Islet of Langerhans (tissue), 1 donor: Measurements from ENCODE around the gene SLC39A11.
"Not testable (repeated sequence)": the region's sequence is repeated elsewhere in the genome, so short reads cannot be mapped to it uniquely, and the experiment has no call there.

Source experiments
- FAIRE-seq: peaks from one replicate; lab custom pipeline; 2011; peaks lifted over from hg19 to GRCh38; lab: Jason Lieb, UNC

Gene SLC39A11

DNA sequence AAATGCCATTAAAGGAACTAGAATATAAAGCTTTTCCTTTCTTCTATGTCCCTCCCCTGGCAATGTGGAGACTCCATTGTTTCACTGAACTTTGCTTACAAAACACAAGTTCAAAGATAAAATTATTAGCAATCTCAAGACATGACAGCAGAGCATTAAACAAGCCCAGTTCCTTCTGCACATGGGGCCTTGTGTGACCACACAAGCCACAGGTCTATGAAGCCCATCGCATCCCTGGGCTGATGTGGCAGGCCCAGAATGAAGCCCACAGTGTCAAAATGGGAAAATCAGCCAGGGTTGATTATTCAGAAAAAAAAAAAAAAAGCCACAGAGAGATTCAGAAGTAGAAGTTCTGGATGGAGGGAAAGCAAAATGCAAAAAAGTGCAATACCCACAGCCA, 12.9 kb upstream of the SLC39A11 start:
- FAIRE-seq = no peak

DNA sequence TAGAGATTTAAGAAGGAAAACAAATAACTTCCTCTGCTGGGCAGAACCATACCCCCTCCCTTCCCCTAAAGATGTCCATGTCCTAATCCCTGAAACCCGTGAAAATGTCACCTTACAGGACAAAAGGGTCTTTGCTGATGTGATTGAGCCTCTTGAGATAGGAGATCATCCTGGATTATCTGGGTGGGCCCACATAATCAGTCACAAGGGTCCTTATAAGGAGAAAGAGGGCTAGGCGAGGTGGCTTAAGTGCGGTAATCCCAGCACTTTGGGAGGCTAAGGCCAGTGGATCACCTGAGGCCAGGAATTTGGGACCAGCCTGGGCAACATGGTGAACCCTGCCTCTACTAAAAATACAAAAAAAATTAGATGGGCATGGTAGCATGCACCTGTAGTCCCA, 12.0 kb upstream of the SLC39A11 start:
- FAIRE-seq = no peak

DNA sequence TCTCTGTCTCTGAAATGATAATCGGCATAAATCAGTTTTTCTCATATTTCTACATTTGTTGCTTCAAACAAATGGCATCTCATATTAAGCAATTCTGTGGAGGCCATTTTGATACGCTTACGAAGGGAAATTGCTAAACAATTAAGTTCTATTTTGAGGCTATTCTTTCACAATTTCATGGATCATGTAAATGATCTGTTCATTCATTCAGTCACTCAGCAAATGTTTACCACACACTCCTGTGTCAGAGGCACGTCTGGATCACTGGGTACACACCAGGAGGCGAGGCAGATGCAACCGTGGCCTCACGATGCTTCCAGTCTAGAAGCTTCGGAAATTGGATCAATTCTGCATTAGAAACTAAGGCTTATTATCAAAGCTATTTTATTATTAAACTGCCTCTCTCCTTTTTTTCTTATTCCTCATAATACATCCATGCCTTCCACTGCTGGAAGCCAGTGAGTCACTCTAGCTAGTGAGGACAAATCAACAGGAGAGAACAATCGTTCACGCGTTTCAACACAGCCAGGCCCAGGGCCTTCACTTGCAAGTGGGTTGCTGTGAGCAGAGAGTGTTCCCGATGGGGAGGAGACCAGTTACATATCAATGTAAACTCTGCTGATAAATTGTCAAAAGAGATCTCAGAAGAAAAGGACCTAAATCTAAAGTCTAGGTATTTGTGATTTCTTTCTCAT, 11.3 kb upstream of the SLC39A11 start:
- no peak for FAIRE-seq

DNA sequence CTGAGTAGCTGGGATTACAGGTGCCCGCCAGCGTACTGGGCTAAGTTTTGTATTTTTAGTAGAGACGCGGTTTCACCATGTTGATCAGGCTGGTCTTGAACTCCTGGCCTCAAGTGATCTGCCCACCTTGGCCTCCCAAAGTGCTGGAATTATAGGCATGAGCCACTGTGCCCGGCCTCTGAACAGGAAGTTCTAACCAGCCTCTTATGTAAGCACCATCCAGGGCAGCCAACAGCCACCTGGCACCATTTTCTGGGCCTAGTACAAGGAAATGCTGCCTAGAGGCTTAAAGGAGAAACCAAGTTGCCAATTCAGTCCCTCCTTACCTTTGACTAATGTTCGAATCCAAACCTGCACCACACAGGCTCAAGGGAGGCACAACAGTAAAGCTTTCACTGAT, 8.5 kb upstream of the SLC39A11 start:
- FAIRE-seq = no peak

DNA sequence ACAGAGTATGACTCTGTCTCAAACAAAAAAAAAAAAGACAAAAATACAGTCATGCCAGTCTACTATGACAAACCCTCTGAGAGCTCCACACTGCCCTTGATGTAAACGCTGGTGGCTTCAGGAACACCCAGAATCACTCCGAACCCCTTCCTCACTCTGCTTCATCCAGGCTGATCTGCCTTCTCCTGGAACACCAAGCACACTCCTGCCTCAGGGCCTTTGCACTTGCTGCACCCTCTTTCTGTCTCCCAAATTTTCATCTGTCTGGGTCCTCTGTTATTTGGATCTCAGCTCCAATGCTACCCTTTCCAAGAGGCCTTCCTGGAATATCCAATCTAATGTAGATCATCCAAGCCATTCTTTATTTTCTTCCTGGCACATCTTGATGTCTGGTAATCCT, 7.9 kb upstream of the SLC39A11 start:
- no peak for FAIRE-seq

DNA sequence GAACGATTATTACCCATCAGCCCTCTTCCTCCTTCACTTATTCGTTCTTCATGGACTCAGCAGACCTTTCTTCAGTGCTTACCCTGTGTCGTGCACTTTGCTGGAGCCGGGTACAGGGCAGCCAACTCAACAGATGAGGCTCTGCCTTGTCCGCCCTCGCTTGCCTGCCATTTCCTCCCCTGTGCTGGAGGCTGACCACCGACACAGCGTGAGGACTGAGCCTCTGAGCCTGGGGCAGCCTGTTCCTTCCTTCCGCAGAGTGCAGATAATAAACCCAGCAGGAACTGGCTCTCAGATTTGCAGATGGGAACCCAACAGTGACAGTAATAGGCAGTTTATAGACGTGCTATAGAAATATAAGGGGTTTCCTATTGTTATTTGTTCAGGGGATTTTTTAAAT, 7.0 kb upstream of the SLC39A11 start:
- FAIRE-seq = no peak

DNA sequence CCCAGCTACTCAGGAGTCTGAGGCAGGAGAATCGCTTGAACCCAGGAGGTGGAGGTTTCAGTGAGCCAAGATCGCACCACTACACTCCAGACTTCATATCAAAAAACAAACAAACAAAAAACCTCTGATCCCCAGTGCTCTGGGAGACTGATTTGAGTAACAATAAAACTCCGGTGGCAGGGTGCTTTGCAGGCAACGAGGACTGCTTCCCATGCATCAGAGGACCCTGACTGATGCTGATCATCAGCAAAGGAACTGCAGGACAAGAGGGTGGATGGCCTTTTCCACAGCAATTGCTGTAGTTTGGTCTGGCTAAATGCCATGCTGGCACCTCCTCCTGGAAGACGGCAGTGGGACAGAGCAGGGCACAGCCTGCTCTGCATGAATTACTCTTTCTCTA, 6.4 kb upstream of the SLC39A11 start:
- no peak for FAIRE-seq

DNA sequence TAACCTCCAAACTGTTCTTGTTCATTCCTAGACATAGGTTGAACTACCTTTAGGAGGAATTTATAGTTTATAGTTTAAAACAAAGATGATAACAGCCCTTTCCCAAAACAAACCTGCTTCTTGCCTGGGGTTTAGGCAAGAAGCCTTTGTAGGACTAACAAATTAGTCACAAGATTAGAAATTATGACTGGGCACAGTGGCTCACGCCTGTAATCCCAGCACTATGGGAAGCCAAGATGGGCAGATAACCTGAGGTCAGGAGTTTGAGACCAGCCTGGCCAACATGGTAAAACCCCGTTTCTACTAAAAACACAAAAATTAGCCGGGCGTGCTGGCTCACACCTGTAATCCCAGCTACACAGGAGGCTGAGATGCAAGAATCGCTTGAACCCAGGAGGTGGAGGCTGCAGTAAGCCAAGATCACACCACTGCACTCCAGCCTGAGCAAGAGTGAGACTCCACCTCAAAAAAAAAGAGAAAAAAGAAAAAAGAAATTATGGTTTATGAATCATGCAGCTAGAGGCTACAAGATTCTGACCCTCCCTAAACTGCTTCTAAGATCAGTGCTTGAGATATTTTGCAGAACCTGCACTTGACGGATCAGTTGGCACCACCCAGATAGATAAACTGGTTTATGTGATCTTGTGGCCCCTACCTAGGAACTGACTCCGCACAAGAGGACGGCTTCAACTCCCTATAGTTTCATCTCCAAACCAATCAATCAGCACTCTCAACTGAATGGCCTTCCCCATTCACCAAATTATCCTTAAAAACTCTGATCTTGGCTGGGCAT, 5.7 kb upstream of the SLC39A11 start:
- FAIRE-seq = not testable (repeated sequence)

DNA sequence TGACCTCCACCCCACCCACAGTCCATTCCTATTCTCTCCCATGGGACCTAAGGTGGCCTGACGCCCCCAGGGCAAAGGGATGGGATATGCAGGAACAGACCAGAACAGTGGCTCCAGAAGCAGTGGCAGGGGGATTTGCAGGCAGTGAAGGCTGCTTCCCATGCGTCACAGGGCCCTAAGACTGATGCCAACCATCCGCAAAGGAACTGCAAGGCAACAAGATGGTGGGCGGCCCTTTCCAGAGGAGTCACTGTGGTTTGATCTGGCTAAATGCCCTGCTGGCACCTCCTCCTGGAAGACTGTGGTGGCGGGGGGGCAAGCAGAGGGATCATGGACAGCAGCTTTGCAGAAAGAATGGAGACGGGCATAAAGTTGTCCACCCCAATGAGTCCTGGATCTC, 4.4 kb upstream of the SLC39A11 start:
- no peak for FAIRE-seq

DNA sequence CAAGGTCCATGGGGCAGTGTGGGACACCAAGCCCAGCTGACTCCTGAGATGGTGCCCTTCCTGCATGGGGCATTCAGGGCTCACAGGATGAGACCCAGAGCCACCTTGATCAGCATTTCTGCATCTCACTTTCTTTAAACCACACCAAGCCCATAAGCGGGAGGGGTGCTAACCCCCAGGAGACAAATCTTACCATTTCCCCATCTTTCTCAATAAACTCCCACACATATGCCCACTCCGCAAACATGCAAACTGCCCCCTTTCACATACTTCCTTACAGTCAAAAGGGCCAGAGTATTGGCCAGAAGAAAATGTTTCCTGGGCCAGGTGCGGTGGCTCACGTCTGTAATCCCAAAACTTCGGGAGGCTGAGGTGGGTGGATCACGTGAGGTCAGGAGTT, 3.7 kb upstream of the SLC39A11 start:
- FAIRE-seq = no peak

DNA sequence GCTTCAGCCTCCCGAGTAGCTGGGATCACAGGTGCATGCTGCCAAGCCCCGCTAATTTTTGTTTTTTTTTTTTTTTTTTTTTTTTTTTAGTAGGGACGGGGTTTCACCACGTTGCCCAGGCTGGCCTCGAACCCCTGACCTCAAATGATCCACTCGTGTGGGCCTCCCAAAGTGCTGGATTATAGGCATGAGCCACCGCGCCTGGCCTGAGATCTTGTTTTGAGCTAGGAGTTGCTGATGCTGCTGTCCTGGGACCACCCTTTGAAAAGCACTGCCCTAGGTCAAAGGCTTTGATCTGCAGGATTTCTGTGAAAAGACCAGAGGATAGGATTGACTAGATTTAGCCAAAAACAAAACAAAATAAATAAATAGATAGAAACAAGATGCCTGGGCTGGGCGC, 798 bp upstream of the SLC39A11 start:
- FAIRE-seq = no peak

DNA sequence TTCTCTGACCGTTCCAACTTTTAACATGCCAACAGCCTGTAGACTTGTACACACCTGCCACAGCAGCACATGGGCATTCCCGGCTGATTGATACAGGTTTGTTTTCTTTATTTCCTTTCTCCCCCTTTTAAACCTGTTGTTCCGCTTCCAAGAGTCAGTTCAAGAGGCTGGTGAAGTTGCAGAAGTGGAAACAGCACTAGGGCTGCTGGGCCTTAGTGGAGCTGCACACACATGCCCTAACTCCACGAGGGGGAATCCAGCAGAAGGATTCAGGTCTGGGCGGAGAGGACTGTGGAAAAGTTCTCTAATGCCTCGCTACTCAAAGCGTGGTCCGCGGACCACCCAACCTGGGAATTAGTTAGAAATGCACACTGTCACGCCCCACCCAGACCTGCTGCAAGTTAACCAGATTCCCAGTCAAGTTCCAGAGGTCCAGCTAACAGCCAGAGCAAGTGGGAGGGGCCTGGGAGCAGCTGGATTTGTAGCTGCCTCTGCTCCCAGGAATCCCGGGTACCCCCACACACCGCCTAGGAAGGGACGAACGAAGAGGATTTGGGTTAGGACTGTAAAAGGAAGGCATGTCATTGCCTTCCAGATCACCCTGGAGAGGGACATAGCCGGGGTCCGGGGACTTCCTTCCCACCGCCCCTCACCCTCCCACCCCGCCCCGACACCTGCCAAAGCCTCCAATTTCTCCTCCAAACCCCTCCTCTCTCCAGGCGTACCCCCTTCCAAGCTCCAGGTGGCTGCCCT, 542 bp downstream of the SLC39A11 start:
- no peak for FAIRE-seq

DNA sequence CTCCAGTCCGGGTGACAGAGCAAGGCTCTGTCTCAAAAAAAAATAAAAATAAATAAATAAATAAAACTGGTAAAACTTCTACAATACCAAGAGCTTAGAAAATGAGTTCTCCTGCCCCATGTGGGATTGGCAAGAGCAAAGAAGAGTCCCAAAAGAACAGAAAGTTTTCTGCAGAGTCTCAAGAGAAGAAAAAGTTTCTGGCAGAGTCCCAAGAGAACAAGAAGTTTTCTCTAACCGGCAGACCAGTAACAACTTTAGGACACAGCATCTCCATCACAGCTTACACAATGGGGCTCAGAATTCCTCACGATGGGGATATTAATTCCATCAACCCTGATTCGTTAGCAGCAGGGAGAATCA, 1.1 kb downstream of the SLC39A11 start:
- no peak for FAIRE-seq

DNA sequence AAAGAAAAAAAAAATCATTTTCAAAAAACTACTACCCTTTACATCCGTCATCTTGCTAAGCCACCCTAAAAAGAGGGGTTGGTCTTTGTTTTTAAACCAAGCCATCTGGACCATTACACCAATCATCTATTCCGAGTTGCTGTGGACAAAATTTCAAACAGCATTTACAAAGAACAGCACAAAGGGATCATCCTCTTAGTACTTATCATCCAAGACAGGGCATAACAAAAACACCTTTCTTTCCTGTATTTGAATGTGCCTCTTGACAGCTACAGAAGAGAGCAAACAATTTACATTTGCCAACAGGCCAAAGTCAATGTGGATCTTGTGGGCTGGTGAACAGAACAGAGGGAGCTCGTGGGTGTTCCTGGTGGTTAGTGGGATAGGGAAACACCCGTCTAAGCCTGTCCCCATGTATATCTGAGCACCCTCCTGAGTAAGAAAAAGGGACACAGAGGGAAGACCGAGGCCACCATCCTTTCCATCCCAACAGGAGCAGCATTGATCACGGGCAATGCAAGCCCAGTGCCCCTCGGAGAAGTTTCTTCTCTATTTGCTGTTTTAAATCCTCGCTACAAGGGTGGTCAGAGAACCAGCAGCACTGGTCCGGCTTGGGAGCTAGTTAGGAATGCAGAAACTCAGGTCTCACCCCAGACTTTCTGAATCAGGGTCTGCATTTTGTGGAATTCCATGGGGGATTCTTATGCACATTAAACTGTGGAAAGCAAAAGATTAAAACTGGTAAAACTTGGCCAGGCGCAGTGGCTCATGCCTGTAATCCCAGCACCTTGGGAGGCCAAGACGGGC, 1.9 kb downstream of the SLC39A11 start:
- no peak for FAIRE-seq

DNA sequence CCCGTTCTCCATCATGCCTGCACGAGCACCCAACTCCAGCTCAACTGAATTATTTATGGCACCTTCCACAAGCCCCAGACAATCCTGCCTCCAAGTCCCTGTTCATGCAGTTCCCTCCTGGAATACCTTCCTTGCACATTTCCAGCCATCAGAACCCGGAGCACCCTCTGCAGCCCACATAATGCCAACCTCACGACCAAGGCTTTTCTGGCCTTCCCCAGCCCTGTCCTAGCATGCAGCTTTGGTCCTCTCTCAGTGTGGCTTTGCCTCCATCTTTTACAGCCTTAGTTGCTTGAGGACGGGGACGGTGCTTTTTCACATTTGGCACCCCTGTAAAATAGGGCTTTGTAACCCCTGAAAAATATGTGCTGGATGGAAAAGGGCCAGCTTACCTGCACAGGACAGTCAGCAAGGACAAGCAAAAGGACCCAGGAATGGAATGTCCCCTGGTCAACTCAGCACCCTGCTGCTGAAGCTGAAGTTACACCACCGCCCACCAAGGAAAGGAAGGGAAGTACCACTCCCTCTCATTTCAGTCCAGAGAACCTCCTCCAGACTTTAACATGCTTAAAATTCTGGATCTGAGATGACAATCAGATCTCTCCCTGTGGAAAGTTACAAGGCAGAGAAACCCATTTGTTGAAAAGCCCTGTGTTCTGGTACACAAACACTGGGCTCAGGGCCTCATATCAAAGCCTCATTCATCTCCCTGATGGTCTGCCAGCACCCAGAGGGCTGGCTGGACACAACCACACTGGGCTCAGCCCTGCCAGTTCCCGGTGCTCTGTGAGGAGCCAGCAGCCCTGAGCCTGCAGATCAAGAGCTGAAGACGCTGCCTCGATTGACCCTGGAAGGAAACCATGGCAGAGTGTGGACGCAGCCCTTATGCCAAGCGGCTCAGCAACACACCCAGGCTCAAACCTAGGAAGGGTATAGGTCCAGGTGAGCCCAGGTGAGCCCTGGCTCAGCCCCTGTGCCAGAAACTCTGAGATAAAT, 2.9 kb downstream of the SLC39A11 start:
- no peak for FAIRE-seq

DNA sequence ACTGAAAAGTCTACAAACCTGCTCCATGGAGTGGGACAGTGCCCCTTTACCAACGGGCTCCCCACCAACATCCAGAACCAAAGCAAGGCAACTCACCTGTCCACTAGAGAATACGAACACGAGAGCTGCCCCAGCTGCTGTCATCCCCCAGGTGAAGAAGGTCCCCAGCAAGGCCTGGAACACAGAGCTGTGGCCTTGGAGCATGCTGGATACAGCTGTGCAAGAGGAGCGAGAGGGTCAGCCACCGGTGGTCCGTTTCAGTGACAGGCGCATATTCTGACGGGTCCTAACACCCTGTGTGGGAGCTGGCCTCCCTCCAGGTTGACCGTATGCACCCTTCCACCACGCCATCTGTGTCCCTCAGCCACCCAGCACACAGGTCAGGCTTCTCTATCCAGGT, 3.9 kb downstream of the SLC39A11 start:
- no peak for FAIRE-seq

DNA sequence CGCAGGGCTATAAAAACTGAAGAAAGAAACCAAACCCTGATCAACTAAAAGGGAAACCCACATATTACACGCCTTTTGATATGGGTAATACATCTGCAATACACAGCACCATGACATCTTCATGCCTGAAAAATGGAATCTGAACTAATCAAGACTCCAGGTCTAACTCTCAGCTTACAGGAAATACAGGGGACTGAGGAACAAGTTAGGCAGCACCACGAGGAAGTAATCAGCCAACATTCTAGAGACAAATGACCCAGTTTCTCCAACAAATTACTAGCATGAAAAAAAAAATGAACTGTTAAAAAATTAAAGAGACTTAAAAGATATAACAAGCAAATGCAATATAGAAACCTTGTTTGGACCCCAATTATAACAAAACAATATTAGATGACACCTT, 9.1 kb downstream of the SLC39A11 start:
- no peak for FAIRE-seq

DNA sequence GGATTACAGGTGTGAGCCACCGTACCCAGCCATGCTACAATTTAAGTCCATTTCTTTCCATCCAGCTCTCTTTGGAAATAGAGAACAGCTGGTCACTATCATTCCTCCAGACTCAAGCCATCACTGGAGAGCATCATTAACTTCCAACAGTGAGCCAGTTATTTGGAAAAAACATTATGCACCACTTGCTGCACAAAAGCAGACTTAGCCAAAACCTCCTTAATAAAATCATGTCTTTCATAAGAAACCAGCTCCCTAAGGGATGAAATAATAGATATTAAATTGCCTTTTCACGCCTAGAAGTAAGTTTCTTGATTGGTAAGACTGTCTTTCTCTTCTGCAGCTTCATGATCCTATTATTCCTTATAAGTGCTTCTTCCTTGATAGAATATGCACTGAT, 17.9 kb downstream of the SLC39A11 start:
- FAIRE-seq = no peak

DNA sequence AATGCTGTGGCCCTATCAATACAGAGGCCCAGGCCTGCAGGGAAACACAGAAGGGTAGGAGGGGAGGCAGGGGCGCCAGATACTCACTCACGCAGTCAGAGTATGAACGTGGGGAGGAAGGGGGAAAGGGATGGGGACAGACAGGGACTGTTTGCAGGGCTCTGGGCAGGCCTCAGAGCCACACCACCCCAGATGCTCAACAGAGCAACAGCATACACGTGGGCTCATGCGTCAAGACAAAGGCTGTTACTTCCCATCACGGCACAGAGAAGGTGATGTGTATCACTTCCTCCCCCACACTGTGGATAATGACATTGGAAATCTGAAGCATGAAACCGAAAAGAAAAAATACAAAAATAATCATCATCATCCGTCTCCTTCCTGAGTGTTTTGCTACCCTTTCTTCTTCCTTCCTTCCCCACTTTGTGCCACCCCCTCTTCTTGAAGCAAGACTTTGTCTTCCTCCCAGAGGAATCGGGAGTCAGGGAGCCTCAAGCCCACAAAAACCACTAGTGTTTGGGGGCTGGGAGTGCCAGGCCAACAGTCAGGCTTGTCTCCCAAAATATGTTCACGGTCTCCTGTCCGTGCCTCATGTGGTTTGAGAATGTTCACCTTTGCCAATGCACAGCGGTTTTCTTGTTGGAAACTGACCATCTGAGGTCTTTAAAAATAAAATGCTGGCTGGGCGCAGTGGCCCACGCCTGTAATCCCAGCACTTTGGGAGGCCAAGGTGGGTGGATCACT, 20.1 kb downstream of the SLC39A11 start:
- FAIRE-seq = no peak
